Lung (tissue), 12 donors: ENCODE data around the gene CYP4X1. TPM values are rescaled to one million over a fixed set of nuclear protein-coding genes. Genes with fewer than 3 reads are reported as not detected.
"Not testable (repeated sequence)": the region's sequence is repeated elsewhere in the genome, so short reads cannot be mapped to it uniquely, and the experiment has no call there.

Source experiments
- ATAC-seq: fragments of 200-7000 bp; cut with Tn5 transposase; one replicate; pipeline ENCODE4 v1.9.1; 2020; ENCODE audit warnings: moderate number of reproducible peaks; ENCODE audit not compliant: insufficient read depth, low FRiP score
- DNase-seq, 3 donors: peaks; one replicate each; pipeline ENCODE4 v3.0.0-alpha.2; 2013 to 2017
- H3K27ac ChIP-seq, 2 donors: one replicate each; pipeline ENCODE4 v1.5.1; 2013; ENCODE audit warnings: mild to moderate bottlenecking in 2 of 2, moderate library complexity in 2 of 2, control low read depth in 1 of 2, inconsistent platforms in 1 of 2, low read depth in 1 of 2, low read length in 1 of 2
- H3K27me3 ChIP-seq, 3 donors: one replicate each; pipeline ENCODE4 v1.5.1; 2013; ENCODE audit warnings: low read length in 2 of 3; ENCODE audit not compliant: control insufficient read depth in 3 of 3, insufficient read depth in 3 of 3
- H3K36me3 ChIP-seq, 4 donors: one replicate each; pipeline ENCODE4 v1.5.1; 2013; ENCODE audit warnings: low read length in 4 of 4, mild to moderate bottlenecking in 1 of 4, moderate library complexity in 1 of 4; ENCODE audit not compliant: control insufficient read depth in 4 of 4, insufficient read depth in 4 of 4
- H3K4me1 ChIP-seq, 5 donors: one replicate each; pipeline ENCODE4 v1.5.1; 2013; ENCODE audit warnings: low read length in 5 of 5, mild to moderate bottlenecking in 2 of 5, moderate library complexity in 1 of 5; ENCODE audit not compliant: control insufficient read depth in 5 of 5, insufficient read depth in 5 of 5
- H3K4me3 ChIP-seq: one replicate; pipeline ENCODE4 v1.5.1; 2013; ENCODE audit warnings: mild to moderate bottlenecking, control low read depth, moderate library complexity
- H3K9ac ChIP-seq, 2 donors: one replicate each; pipeline ENCODE4 v1.5.1; 2013; ENCODE audit warnings: low read length in 2 of 2, control low read depth in 1 of 2; ENCODE audit not compliant: insufficient read depth in 1 of 2
- H3K9me3 ChIP-seq, 4 donors: one replicate each; pipeline ENCODE4 v1.5.1; 2013; ENCODE audit warnings: low read length in 3 of 4, mild to moderate bottlenecking in 1 of 4, moderate library complexity in 1 of 4; ENCODE audit not compliant: control insufficient read depth in 4 of 4, insufficient read depth in 3 of 4
- CTCF ChIP-seq: IDR thresholded peaks from 2 replicates; pipeline ENCODE4 v1.5.1; 2012; ENCODE audit warnings: mild to moderate bottlenecking; ENCODE audit errors: control extremely low read depth, extremely low read depth
- WGBS, 2 donors: extraction: QIAGEN DNeasy Blood & Tissue Kit; methylation state at CpG; one replicate each; pipeline ENCODE4 v1.1.7; 2013; 5-methylcytosine and 5-hydroxymethylcytosine counted together
- polyA plus RNA-seq, 2 donors: library from polyadenylated mRNA; stranded (reverse); fragments of 200-250 nt; gene quantifications; one replicate each; pipeline ENCODE4 v1.2.1, GENCODE V29; 2013
- total RNA-seq, 2 donors: library from RNA; depleted of rRNA in 1 of 2; stranded (reverse); fragments of >200 nt in 1 of 2; gene quantifications; one replicate each; pipeline ENCODE4 v1.2.1, GENCODE V29; 2014 to 2021
- donor health status: control.
- donor health status: control.
- donor health status: Bipolar disorder and iron deficiency.
- donor health status: healthy.
- donor health status: DM: yes; HTN: yes; CAD: no.

CYP4X1 gene
- total and polyA plus RNA-seq, 4 donors = 7.2 to 23.5 (median 16.7) TPM

GRCh38 chr1:47003896-47004403 is 19.5 kb upstream of the CYP4X1 start:
- DNase-seq = no peak
- H3K4me3 ChIP-seq = no peak overlapping the region
- H3K4me1 ChIP-seq = no peaks in the 10 kb centered on the region
- no peaks in the 10 kb centered on the region for H3K9me3 ChIP-seq
- H3K36me3 ChIP-seq = no peaks in the 10 kb centered on the region
- 65 to 74% methylated on average over 5 of the region's 5 CpGs for WGBS, 2 donors
- no peaks in the 10 kb centered on the region for H3K27me3 ChIP-seq
- H3K9ac ChIP-seq = no peak overlapping the region
- TF ChIP-seq CTCF = no peak
- ATAC-seq = no peak
- no peak overlapping the region for H3K27ac ChIP-seq

- H3K27me3 ChIP-seq, H3K4me1 ChIP-seq, H3K36me3 ChIP-seq, ATAC-seq, H3K9ac ChIP-seq, H3K4me3 ChIP-seq, H3K9me3 ChIP-seq, H3K27ac ChIP-seq, DNase-seq: not testable (repeated sequence)
- 89 to 93% methylated on average over 9 of the region's 9 CpGs for WGBS, 2 donors
Observed at GRCh38 chr1:47006437-47006836, 17.0 kb upstream of the CYP4X1 start.

GRCh38 chr1:47013293-47013692 is 10.2 kb upstream of the CYP4X1 start:
- TF ChIP-seq CTCF = no peak
- no peak for DNase-seq
- Histone ChIP-seq H3K9me3 (no peaks in the 10 kb centered on the region), H3K4me3 (no peak overlapping the region), H3K27me3 (peaks cover 0 to 3% (median 0%) of the 10 kb centered on the region in 3 donors), H3K36me3 (no peaks in the 10 kb centered on the region), H3K27ac (no peak overlapping the region), H3K9ac (no peak overlapping the region), H3K4me1 (no peaks in the 10 kb centered on the region)
- 67 to 81% methylated on average over 2 of the region's 2 CpGs for WGBS, 2 donors
- no peak for ATAC-seq

- H3K9ac ChIP-seq = no peak overlapping the region
- no peak overlapping the region for H3K27ac ChIP-seq
- 77 to 82% methylated on average over 2 of the region's 2 CpGs for WGBS, 2 donors
- H3K9me3 ChIP-seq = no peaks in the 10 kb centered on the region
- DNase-seq (no peak), ATAC-seq (no peak)
- H3K4me3 ChIP-seq = no peak overlapping the region
- H3K27me3 ChIP-seq = peaks cover 0 to 22% (median 21%) of the 10 kb centered on the region in 3 donors
- TF ChIP-seq CTCF = no peak
- no peaks in the 10 kb centered on the region for H3K36me3 ChIP-seq
- H3K4me1 ChIP-seq = peaks cover 0 to 4% (median 0%) of the 10 kb centered on the region in 5 donors
Observed at GRCh38 chr1:47021070-47021469, 2.4 kb upstream of the CYP4X1 start.
